A673 (cell line): ENCODE data around the gene CERS5. TPM values are rescaled to one million over a fixed set of nuclear protein-coding genes. Genes with fewer than 3 reads are reported as not detected.
"Not testable (repeated sequence)": the region's sequence is repeated elsewhere in the genome, so short reads cannot be mapped to it uniquely, and the experiment has no call there.

ENCODE experiments used
- BruUV-seq: library from RNA; stranded (reverse); fragments of 400-500 nt; replicated peaks from 2 replicates; lab custom pipeline; 2021; lab: Mats Ljungman, UMichigan
- CTCF ChIA-PET: fragments of 300-600 bp; sonication (Branson Sonifier 250); formaldehyde crosslinking; loops from one replicate; lab custom pipeline; 2022; ENCODE audit warnings: antibody characterized with exemption; lab: Charles Lee
- POLR2A ChIA-PET: fragments of 300-600 bp; sonication (Branson Sonifier 250); formaldehyde crosslinking; loops from one replicate; lab custom pipeline; 2022; ENCODE audit warnings: antibody characterized with exemption; ENCODE audit not compliant: low non-redundant PET; lab: Charles Lee
- DNase-seq: peaks from one replicate; pipeline ENCODE4 v3.0.0-alpha.2; 2015; ENCODE audit warnings: low spot score
- H3K27ac ChIP-seq: fragments of 200-600 bp; sonication (generic); 2 replicates; pipeline ENCODE4 v1.5.1; 2016; ENCODE audit warnings: mixed run types, low read depth, mild to moderate bottlenecking, mixed read lengths, antibody characterized with exemption, low read length; ENCODE audit not compliant: poor library complexity, severe bottlenecking
- H3K27me3 ChIP-seq: fragments of 200-600 bp; sonication (generic); replicated peaks from 2 replicates; pipeline ENCODE4 v1.6.1; 2017; ENCODE audit warnings: mixed run types, low read depth, mild to moderate bottlenecking, mixed read lengths, antibody characterized with exemption, low read length; ENCODE audit not compliant: insufficient read depth, poor library complexity
- H3K36me3 ChIP-seq: fragments of 200-600 bp; sonication (generic); 2 replicates; pipeline ENCODE4 v1.6.1; 2016; ENCODE audit warnings: mixed run types, mild to moderate bottlenecking, mixed read lengths, antibody characterized with exemption, low read length; ENCODE audit not compliant: insufficient read depth, poor library complexity, severe bottlenecking
- H3K4me1 ChIP-seq: fragments of 200-600 bp; sonication (generic); 2 replicates; pipeline ENCODE4 v1.6.1; 2017; ENCODE audit warnings: mixed run types, mild to moderate bottlenecking, mixed read lengths, antibody characterized with exemption, low read length; ENCODE audit not compliant: insufficient read depth, poor library complexity, severe bottlenecking
- H3K4me3 ChIP-seq: fragments of 200-600 bp; sonication (generic); 2 replicates; pipeline ENCODE4 v1.5.1; 2016; ENCODE audit warnings: low read depth, mixed run types, mild to moderate bottlenecking, mixed read lengths, low read length; ENCODE audit not compliant: poor library complexity, severe bottlenecking
- H3K9me3 ChIP-seq: fragments of 200-600 bp; sonication (generic); 2 replicates; pipeline ENCODE4 v1.6.1; 2016; ENCODE audit warnings: mixed run types, low read depth, mild to moderate bottlenecking, mixed read lengths, antibody characterized with exemption, low read length; ENCODE audit not compliant: poor library complexity, severe bottlenecking
- CTCF ChIP-seq: fragments of 300-800, 200-600 bp; sonication (generic); conservative IDR thresholded peaks from 2 replicates; pipeline ENCODE4 v1.5.1; 2017; ENCODE audit warnings: low read depth, mild to moderate bottlenecking, antibody characterized with exemption, low read length, moderate library complexity, mixed read lengths
- EZH2 ChIP-seq: fragments of 200-600 bp; sonication (generic); IDR thresholded peaks from 2 replicates; pipeline ENCODE4 v1.6.1; 2017; ENCODE audit warnings: borderline replicate concordance, low read depth, mild to moderate bottlenecking, mixed read lengths, antibody characterized with exemption, low read length; ENCODE audit not compliant: poor library complexity, severe bottlenecking
- intact Hi-C: fragments of 100-400 bp; cut with micrococcal nuclease; formaldehyde crosslinking; loops from one replicate; pipeline ENCODE4 v1.10.0; 2022; ENCODE audit not compliant: unreplicated experiment
- total RNA-seq: library from RNA; stranded (reverse); gene quantifications from 2 replicates; pipeline ENCODE4 v1.2.3, GENCODE V29; 2021

Gene CERS5
- total RNA-seq, 1 experiment from 2014 or later, result 57.0 TPM

- no peak overlapping the region for H3K27ac ChIP-seq
- no peaks in the 10 kb centered on the region for H3K36me3 ChIP-seq
- intact Hi-C loops, result no loop called here
- H3K4me3 ChIP-seq, result no peak overlapping the region
- no peaks in the 10 kb centered on the region for H3K4me1 ChIP-seq
- no peaks in the 10 kb centered on the region for H3K27me3 ChIP-seq
- ChIA-PET CTCF (no interaction called here), POLR2A (interaction anchor here (0.7 to 1.1 kb wide), 2 partner anchors 9 to 125 kb away, joined by 3 to 4 read pairs; no protein-coding TSS in a partner anchor)
- no peak for DNase-seq
- TF ChIP-seq EZH2 (no peak), CTCF (no peak)
- BruUV-seq, result no TSS peak
- no peaks in the 10 kb centered on the region for H3K9me3 ChIP-seq
Measured at GRCh38 chr12:50157259-50157658, 9.9 kb downstream of the CERS5 start.

- Histone ChIP-seq H3K27ac (no peak overlapping the region), H3K36me3 (no peaks in the 10 kb centered on the region), H3K9me3 (no peaks in the 10 kb centered on the region), H3K4me3 (no peak overlapping the region), H3K4me1 (no peaks in the 10 kb centered on the region), H3K27me3 (no peaks in the 10 kb centered on the region)
- intact Hi-C loops, result no loop called here
- ChIA-PET POLR2A (interaction anchor here (1.1 kb wide), 1 partner anchor 10 kb away, joined by 4 read pairs; no protein-coding TSS in a partner anchor), CTCF (no interaction called here)
- no peak for TF ChIP-seq CTCF
- TF ChIP-seq EZH2, result no peak
- BruUV-seq, result no TSS peak
- no peak for DNase-seq
Measured at GRCh38 chr12:50156641-50157040, 10.5 kb downstream of the CERS5 start.

GRCh38 chr12:50154947-50155346 is 12.2 kb downstream of the CERS5 start:
- CTCF ChIA-PET, POLR2A ChIA-PET, H3K27me3 ChIP-seq, intact Hi-C loops, H3K4me3 ChIP-seq, H3K9me3 ChIP-seq, H3K36me3 ChIP-seq, H3K27ac ChIP-seq, BruUV-seq, DNase-seq, H3K4me1 ChIP-seq: not testable (repeated sequence)

- TF ChIP-seq CTCF (no peak), EZH2 (no peak)
- no peaks in the 10 kb centered on the region for H3K36me3 ChIP-seq
- ChIA-PET CTCF (no interaction called here), POLR2A (no interaction called here)
- no peaks in the 10 kb centered on the region for H3K4me1 ChIP-seq
- intact Hi-C loops, result no loop called here
- no peaks in the 10 kb centered on the region for H3K9me3 ChIP-seq
- DNase-seq, result no peak
- H3K4me3 ChIP-seq, result no peak overlapping the region
- BruUV-seq, result no TSS peak
- no peak overlapping the region for H3K27ac ChIP-seq
- H3K27me3 ChIP-seq, result no peaks in the 10 kb centered on the region
Measured at GRCh38 chr12:50151047-50151687, 16.0 kb downstream of the CERS5 start.
